Ovary (tissue), 3 donors: ENCODE results near the gene UTRN.

Source experiments
- EP300 ChIP-seq: sonication (generic); formaldehyde crosslinking; IDR thresholded peaks from one replicate; pipeline ENCODE4 v1.6.1; 2017; ENCODE audit warnings: antibody characterized with exemption
- POLR2A ChIP-seq: fragments of 450-650 bp; IDR thresholded peaks from one replicate; pipeline ENCODE4 v1.6.1; 2017; ENCODE audit warnings: antibody characterized with exemption, mild to moderate bottlenecking, moderate library complexity
- TF ChIP-seq, protein P1 (sequence below), 3 donors: fragments of 450-650 bp in 2 of 3; fragments of 200-600 bp in 1 of 3; IDR thresholded peaks; one replicate each; pipeline versions ENCODE4 v1.5.1 to v1.8.0; 2016 to 2022; ENCODE audit warnings: antibody characterized with exemption in 3 of 3, mild to moderate bottlenecking in 1 of 3
- donor health status: DM: no; HTN: no; CAD: no.

DNA sequence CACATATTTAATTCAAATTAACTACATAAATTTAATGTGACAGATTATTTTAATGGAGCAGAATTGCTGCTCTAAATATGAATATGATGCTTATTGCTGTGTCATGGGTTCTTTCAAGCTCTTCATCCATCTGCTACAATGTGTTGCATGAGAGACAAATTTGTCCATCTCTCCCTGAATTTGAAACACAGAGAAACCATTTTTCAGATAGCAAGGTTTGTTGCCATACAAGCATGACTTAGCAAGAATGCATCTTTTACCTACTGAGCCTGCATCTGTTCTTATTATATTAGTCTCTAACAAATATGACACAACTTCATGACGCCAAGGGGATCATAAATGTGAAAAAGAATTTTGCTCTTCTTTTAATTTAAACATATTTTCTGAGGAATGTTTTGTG is 8.0 kb upstream of the UTRN start:
- TF ChIP-seq, protein P1, sequence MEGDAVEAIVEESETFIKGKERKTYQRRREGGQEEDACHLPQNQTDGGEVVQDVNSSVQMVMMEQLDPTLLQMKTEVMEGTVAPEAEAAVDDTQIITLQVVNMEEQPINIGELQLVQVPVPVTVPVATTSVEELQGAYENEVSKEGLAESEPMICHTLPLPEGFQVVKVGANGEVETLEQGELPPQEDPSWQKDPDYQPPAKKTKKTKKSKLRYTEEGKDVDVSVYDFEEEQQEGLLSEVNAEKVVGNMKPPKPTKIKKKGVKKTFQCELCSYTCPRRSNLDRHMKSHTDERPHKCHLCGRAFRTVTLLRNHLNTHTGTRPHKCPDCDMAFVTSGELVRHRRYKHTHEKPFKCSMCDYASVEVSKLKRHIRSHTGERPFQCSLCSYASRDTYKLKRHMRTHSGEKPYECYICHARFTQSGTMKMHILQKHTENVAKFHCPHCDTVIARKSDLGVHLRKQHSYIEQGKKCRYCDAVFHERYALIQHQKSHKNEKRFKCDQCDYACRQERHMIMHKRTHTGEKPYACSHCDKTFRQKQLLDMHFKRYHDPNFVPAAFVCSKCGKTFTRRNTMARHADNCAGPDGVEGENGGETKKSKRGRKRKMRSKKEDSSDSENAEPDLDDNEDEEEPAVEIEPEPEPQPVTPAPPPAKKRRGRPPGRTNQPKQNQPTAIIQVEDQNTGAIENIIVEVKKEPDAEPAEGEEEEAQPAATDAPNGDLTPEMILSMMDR (IDR thresholded peaks at IDR 0.05): no peak
- TF ChIP-seq EP300 (no peak), POLR2A (no peak)
